SJCRH30 (cell line): ENCODE results near the gene GLUD1. TPM values are rescaled to one million over a fixed set of nuclear protein-coding genes. Genes with fewer than 3 reads are reported as not detected.
"Not testable (repeated sequence)": the region's sequence is repeated elsewhere in the genome, so short reads cannot be mapped to it uniquely, and the experiment has no call there.

Experiments
- DNase-seq, 2 experiments: peaks; one replicate each; pipeline ENCODE4 v3.0.0-alpha.2; 2015 to 2020
- H3K27ac ChIP-seq: fragments of 250-450 bp; sonication (Bioruptor Pico); 2 replicates; pipeline ENCODE4 v1.5.1; 2020; ENCODE audit warnings: mild to moderate bottlenecking, moderate library complexity
- H3K27me3 ChIP-seq: fragments of 250-450 bp; sonication (Bioruptor Pico); 2 replicates; pipeline ENCODE4 v1.5.1; 2020; ENCODE audit warnings: mild to moderate bottlenecking, moderate library complexity
- H3K36me3 ChIP-seq: fragments of 250-450 bp; sonication (Bioruptor Pico); 2 replicates; pipeline ENCODE4 v1.5.1; 2020; ENCODE audit warnings: mild to moderate bottlenecking, moderate library complexity
- H3K4me1 ChIP-seq: fragments of 250-450 bp; sonication (Bioruptor Pico); 2 replicates; pipeline ENCODE4 v1.5.1; 2020; ENCODE audit warnings: mild to moderate bottlenecking, moderate library complexity
- H3K4me3 ChIP-seq: fragments of 250-450 bp; sonication (Bioruptor Pico); 2 replicates; pipeline ENCODE4 v1.5.1; 2020; ENCODE audit warnings: mild to moderate bottlenecking, moderate library complexity
- H3K9me3 ChIP-seq: fragments of 250-450 bp; sonication (Bioruptor Pico); replicated peaks from 2 replicates; pipeline ENCODE4 v1.5.1; 2020; ENCODE audit warnings: mild to moderate bottlenecking, moderate library complexity
- total RNA-seq: library from RNA; depleted of rRNA; stranded (reverse); fragments of >200 nt; shearing (Covaris generic); gene quantifications from 2 replicates; pipeline ENCODE4 v1.2.3, GENCODE V29; 2014; rRNA removed

The GLUD1 gene
- total RNA-seq, 1 experiment from 2014 or later: 152 TPM

GRCh38 chr10:87007674-87008073, 87.0 kb downstream of the GLUD1 start:
- not testable (repeated sequence) for H3K36me3 ChIP-seq, H3K27me3 ChIP-seq, H3K4me3 ChIP-seq, H3K9me3 ChIP-seq, DNase-seq, H3K4me1 ChIP-seq, H3K27ac ChIP-seq

DNA sequence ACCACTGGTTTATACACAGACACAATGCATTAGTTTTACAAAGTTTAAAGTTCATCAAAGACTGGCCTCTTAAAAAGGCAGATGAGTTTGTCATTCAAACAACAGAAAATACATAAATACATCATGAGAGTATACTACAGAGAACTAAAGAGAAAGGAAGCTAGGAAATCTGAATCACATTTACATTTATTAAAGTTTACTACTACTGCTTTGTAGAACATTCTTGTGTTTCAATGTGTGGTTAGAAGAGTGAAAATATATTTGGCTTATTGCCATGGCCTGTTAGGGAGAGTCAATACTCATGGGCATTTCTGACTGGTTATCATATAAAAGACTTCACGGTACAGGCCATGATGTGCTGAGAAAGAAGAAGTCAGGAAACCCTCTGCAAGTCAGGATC, 87.5 kb downstream of the GLUD1 start:
- not testable (repeated sequence) for H3K4me3 ChIP-seq, H3K4me1 ChIP-seq

DNA sequence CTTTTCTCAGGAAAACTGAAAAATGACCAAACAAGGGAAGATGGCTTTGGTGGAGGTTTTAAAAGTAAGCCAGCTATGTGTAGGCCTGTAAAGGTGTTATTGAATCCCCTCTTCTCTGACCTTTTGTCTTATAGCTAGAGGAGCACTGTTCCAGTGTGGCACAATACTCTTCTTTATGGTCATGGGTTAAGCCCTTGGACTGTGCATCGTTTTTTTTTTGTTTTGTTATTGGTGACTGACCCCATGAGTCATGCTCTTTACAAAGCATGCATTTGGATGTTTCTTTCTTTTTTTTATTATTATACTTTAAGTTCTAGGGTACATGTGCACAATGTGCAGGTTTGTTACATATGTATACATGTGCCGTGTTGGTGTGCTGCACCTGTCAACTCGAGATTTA, 94.2 kb downstream of the GLUD1 start:
- Histone ChIP-seq H3K27ac (no peak overlapping the region), H3K27me3 (no peaks in the 10 kb centered on the region), H3K36me3 (no peaks in the 10 kb centered on the region), H3K4me1 (no peaks in the 10 kb centered on the region), H3K9me3 (no peaks in the 10 kb centered on the region), H3K4me3 (no peak overlapping the region)
- no peak for DNase-seq

More for the DNA sequence above, 87.5 kb downstream of the GLUD1 start:
- not testable (repeated sequence) for H3K27me3 ChIP-seq, H3K27ac ChIP-seq, DNase-seq, H3K9me3 ChIP-seq, H3K36me3 ChIP-seq

Other genes with a start within 250 kb of the GLUD1 start
- 1.6 and 1.9 TPM in 2 replicates for gene MMRN2, start 137.2 kb downstream of the GLUD1 start, total RNA-seq
- gene SNCG, start 136.2 kb downstream of the GLUD1 start, total RNA-seq: 38.1 and 55.5 TPM in 2 replicates
- 0.34 and 0.68 TPM in 2 replicates for gene ADIRF, start 126.4 kb downstream of the GLUD1 start, total RNA-seq
- not detected in 2 replicates for gene FAM25A, start 74.5 kb downstream of the GLUD1 start, total RNA-seq
- gene SHLD2, start 363 bp upstream of the GLUD1 start, total RNA-seq: 39.2 and 42.9 TPM in 2 replicates
- 0.30 and 0.48 TPM in 2 replicates for gene NUTM2A, start 130.6 kb upstream of the GLUD1 start, total RNA-seq